Measurements from ENCODE around the gene RNF212.

Gene RNF212

GRCh38 chr4:1136048-1136447, 22.7 kb upstream of the RNF212 start:
- TF ChIP-seq USF1 (IDR thresholded peaks at IDR 0.05) (no peak), CEBPB (IDR thresholded peaks at IDR 0.05) (no peak), EGR1 (IDR thresholded peaks at IDR 0.05) (no peak), TAF1 (IDR thresholded peaks at IDR 0.05; ENCODE audit: low read depth) (no peak), EP300 (IDR thresholded peaks at IDR 0.05; ENCODE audit: borderline replicate concordance) (no peak), TEAD4 (IDR thresholded peaks at IDR 0.05) (no peak), TCF12 (IDR thresholded peaks at IDR 0.05; ENCODE audit: low read depth) (no peak), RAD21 (IDR thresholded peaks at IDR 0.05; ENCODE audit: low read depth) (no peak)
- TF ChIP-seq, protein P1, sequence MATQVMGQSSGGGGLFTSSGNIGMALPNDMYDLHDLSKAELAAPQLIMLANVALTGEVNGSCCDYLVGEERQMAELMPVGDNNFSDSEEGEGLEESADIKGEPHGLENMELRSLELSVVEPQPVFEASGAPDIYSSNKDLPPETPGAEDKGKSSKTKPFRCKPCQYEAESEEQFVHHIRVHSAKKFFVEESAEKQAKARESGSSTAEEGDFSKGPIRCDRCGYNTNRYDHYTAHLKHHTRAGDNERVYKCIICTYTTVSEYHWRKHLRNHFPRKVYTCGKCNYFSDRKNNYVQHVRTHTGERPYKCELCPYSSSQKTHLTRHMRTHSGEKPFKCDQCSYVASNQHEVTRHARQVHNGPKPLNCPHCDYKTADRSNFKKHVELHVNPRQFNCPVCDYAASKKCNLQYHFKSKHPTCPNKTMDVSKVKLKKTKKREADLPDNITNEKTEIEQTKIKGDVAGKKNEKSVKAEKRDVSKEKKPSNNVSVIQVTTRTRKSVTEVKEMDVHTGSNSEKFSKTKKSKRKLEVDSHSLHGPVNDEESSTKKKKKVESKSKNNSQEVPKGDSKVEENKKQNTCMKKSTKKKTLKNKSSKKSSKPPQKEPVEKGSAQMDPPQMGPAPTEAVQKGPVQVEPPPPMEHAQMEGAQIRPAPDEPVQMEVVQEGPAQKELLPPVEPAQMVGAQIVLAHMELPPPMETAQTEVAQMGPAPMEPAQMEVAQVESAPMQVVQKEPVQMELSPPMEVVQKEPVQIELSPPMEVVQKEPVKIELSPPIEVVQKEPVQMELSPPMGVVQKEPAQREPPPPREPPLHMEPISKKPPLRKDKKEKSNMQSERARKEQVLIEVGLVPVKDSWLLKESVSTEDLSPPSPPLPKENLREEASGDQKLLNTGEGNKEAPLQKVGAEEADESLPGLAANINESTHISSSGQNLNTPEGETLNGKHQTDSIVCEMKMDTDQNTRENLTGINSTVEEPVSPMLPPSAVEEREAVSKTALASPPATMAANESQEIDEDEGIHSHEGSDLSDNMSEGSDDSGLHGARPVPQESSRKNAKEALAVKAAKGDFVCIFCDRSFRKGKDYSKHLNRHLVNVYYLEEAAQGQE (IDR thresholded peaks at IDR 0.05; ENCODE audit: low read depth) = no peak

DNA sequence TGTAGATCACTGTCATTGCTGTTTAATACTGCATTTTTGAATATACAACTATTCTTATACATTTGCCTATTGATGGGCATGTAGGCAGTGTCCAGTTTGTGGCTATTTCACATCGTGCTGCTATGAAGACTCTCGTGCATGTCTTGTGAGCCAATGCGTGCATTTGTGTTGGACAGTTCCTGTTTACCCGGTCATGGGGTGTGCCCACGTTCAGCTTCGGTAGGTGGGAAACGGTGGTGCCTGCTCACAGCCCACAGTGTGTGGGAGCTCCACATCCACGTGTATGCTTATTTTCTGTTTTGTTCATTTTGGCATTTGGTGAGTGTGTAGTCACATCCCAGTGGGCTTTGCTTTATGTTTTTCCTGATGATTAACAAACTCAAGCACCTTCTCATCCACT, 19.7 kb upstream of the RNF212 start:
- TF ChIP-seq CEBPB (IDR thresholded peaks at IDR 0.05) = no peak
- TF ChIP-seq, protein P1 (IDR thresholded peaks at IDR 0.05; ENCODE audit: low read depth) = peak; percentile 67

DNA sequence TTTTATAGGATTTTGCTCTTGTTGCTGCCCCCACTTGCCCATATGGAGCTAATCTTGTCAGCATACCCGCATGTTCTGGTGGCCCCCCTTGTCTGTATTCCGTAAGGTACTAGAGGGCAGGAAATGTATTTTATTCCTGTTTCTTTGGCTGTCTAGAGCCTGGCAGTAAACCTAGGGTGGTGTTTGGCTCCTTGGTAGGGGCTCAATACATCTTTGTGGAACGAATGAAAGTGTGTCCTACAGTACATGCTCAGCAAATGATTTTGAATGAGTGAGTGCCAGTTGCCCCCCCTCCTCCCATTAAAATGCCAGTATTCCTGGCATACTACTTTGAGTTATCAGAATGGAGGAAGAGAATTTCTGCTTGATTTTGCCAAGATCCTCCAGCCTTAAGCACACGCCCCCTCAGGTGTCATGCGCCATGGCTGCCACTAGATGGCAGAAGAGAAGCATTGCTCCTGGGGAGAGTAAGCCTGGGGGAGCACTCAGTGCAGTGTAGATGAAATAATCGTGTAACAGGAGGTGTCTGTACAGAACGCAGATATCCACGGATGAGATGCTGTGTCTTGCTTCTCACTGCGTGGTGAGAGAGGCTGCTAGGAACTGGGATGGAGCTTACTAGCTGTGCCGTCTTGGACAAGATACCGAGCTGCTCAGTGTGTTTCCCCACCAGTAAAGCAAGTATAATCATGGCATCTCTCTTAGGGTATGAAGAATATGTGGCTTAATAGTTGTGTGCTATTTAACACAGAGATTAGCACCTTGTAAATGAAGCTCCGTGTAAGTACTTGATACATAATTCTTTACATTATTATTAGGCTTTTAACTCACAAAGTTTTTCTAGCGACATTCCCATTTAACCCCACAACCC, 17.2 kb upstream of the RNF212 start:
- TF ChIP-seq USF1 (IDR thresholded peaks at IDR 0.05) = no peak
- TF ChIP-seq RAD21 (IDR thresholded peaks at IDR 0.05; ENCODE audit: low read depth) = peak; percentile 97
- TF ChIP-seq MAX (IDR thresholded peaks at IDR 0.05) = no peak

DNA sequence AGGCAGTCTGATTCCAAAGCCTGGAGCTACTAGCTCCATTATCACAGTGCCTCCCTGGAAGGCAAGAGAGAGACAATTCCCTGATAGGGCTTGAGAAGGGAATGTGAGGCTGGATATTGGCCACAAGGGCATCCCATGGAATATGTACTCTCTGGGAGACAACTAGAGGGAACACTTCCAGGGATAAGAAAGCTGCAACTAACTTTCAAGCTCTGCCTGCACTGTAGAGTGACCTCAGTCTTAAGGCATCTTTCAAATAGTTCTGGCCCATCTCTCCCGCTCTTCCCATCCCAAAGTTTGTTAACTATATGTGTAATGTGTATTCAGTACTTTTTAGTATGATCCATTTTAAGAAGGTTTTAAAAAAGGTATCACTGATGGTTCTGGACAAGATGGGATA, 13.1 kb upstream of the RNF212 start:
- TF ChIP-seq CREB1 (IDR thresholded peaks at IDR 0.05; ENCODE audit: low read depth) (no peak), YY1 (IDR thresholded peaks at IDR 0.05; ENCODE audit: low read depth) (no peak), CEBPB (IDR thresholded peaks at IDR 0.05) (no peak), NFIC (IDR thresholded peaks at IDR 0.05) (no peak), ZBTB7A (IDR thresholded peaks at IDR 0.05; ENCODE audit: low read depth) (no peak), EP300 (IDR thresholded peaks at IDR 0.05; ENCODE audit: borderline replicate concordance) (no peak)

DNA sequence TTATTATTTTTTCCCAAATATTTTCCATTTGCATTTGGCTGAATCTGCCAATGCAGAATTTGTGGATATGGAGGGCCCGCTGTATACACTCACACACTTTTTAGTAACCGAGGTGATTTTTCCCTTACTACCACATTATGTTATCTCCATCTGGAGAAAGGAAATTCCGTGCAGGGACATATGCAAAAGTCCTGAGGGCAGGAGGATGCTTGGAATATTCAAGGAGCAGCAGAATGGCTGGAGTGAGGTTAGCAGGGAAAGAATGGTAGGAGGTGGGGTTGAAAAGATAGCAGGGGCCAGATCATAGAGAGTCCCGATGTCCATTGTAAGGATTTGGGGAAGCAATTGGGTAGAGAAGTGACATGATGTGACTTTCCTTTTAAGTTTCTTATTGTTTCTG, 11.5 kb upstream of the RNF212 start:
- TF ChIP-seq USF1 (IDR thresholded peaks at IDR 0.05) (no peak), TEAD4 (IDR thresholded peaks at IDR 0.05) (no peak), CEBPB (IDR thresholded peaks at IDR 0.05) (no peak), ZBTB7A (IDR thresholded peaks at IDR 0.05; ENCODE audit: low read depth) (no peak), MAX (IDR thresholded peaks at IDR 0.05) (no peak), FOXM1 (IDR thresholded peaks at IDR 0.05; ENCODE audit: borderline replicate concordance, low read depth) (no peak), EP300 (IDR thresholded peaks at IDR 0.05; ENCODE audit: borderline replicate concordance) (no peak), RAD21 (IDR thresholded peaks at IDR 0.05; ENCODE audit: low read depth) (no peak), NFIC (IDR thresholded peaks at IDR 0.05) (no peak), EGR1 (IDR thresholded peaks at IDR 0.05) (no peak), TCF12 (IDR thresholded peaks at IDR 0.05; ENCODE audit: low read depth) (no peak), TAF1 (IDR thresholded peaks at IDR 0.05; ENCODE audit: low read depth) (no peak), CREB1 (IDR thresholded peaks at IDR 0.05; ENCODE audit: low read depth) (no peak), YY1 (IDR thresholded peaks at IDR 0.05; ENCODE audit: low read depth) (no peak)
- TF ChIP-seq, protein P1 (IDR thresholded peaks at IDR 0.05; ENCODE audit: low read depth) = no peak

Data from Ishikawa (cell line).